ENCODE measurements around the gene PC.

Gene PC

DNA sequence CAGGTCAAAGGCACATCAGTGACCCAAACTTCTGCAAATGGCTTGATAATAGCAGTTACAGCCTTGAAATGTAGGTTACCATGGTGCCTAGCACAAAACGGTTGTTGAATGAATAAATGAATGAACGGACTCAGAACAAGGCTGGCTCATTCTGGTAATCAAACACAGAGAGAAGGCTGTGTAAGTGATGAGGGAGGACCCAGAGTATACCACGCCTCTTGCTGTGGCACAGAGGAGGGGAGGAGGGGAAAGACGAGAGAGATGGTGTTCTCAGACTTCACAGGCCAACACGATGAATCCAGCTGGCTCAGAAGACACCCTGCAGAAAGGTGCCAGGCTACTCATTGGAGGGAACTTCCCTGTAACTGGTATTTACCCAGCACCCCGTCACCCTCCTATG lies 38.3 kb downstream of the PC start:
- TF ChIP-seq, protein P1, sequence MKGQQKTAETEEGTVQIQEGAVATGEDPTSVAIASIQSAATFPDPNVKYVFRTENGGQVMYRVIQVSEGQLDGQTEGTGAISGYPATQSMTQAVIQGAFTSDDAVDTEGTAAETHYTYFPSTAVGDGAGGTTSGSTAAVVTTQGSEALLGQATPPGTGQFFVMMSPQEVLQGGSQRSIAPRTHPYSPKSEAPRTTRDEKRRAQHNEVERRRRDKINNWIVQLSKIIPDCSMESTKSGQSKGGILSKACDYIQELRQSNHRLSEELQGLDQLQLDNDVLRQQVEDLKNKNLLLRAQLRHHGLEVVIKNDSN (IDR thresholded peaks at IDR 0.05) = no peak
- TF ChIP-seq RAD21 (IDR thresholded peaks at IDR 0.05; ENCODE audit: low read depth) = no peak

DNA sequence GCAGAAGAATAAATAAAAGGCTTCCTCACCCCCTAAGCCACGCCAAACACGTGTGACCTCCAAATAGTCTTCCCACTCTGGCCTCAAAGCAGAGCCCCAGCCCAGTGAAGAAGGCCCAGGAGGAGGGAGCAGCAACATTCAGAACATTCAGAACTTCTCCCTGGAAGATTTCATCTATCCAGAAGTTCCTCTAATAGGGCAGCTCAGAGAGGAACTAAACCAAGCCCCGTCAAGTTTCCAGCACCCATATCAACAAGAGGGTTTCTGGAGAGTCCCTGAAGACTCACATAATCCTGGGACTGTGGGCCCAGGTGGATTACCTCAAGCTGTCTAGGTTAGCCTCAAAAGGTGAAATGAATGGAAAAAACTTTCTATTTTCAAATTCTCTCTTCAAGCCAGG lies 39.4 kb downstream of the PC start:
- no peak for TF ChIP-seq YY1 (IDR thresholded peaks at IDR 0.05; ENCODE audit: low read depth)
- TF ChIP-seq ZBTB7A (IDR thresholded peaks at IDR 0.05; ENCODE audit: low read depth) = no peak
- TF ChIP-seq TCF12 (IDR thresholded peaks at IDR 0.05; ENCODE audit: low read depth) = no peak
- no peak for TF ChIP-seq FOXM1 (IDR thresholded peaks at IDR 0.05; ENCODE audit: borderline replicate concordance, low read depth)
- TF ChIP-seq TEAD4 (IDR thresholded peaks at IDR 0.05) = no peak
- TF ChIP-seq RAD21 (IDR thresholded peaks at IDR 0.05; ENCODE audit: low read depth) = no peak
- TF ChIP-seq CEBPB (IDR thresholded peaks at IDR 0.05) = no peak
- TF ChIP-seq NFIC (IDR thresholded peaks at IDR 0.05) = no peak
- TF ChIP-seq, protein P1 (IDR thresholded peaks at IDR 0.05) = no peak
- TF ChIP-seq, protein P2, sequence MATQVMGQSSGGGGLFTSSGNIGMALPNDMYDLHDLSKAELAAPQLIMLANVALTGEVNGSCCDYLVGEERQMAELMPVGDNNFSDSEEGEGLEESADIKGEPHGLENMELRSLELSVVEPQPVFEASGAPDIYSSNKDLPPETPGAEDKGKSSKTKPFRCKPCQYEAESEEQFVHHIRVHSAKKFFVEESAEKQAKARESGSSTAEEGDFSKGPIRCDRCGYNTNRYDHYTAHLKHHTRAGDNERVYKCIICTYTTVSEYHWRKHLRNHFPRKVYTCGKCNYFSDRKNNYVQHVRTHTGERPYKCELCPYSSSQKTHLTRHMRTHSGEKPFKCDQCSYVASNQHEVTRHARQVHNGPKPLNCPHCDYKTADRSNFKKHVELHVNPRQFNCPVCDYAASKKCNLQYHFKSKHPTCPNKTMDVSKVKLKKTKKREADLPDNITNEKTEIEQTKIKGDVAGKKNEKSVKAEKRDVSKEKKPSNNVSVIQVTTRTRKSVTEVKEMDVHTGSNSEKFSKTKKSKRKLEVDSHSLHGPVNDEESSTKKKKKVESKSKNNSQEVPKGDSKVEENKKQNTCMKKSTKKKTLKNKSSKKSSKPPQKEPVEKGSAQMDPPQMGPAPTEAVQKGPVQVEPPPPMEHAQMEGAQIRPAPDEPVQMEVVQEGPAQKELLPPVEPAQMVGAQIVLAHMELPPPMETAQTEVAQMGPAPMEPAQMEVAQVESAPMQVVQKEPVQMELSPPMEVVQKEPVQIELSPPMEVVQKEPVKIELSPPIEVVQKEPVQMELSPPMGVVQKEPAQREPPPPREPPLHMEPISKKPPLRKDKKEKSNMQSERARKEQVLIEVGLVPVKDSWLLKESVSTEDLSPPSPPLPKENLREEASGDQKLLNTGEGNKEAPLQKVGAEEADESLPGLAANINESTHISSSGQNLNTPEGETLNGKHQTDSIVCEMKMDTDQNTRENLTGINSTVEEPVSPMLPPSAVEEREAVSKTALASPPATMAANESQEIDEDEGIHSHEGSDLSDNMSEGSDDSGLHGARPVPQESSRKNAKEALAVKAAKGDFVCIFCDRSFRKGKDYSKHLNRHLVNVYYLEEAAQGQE (IDR thresholded peaks at IDR 0.05; ENCODE audit: low read depth) = no peak
- no peak for TF ChIP-seq TAF1 (IDR thresholded peaks at IDR 0.05; ENCODE audit: low read depth)
- TF ChIP-seq, protein P3, sequence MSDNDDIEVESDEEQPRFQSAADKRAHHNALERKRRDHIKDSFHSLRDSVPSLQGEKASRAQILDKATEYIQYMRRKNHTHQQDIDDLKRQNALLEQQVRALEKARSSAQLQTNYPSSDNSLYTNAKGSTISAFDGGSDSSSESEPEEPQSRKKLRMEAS (IDR thresholded peaks at IDR 0.05) = no peak
- no peak for TF ChIP-seq EGR1 (IDR thresholded peaks at IDR 0.05)
- no peak for TF ChIP-seq EP300 (IDR thresholded peaks at IDR 0.05; ENCODE audit: borderline replicate concordance)
- no peak for TF ChIP-seq CREB1 (IDR thresholded peaks at IDR 0.05; ENCODE audit: low read depth)

DNA sequence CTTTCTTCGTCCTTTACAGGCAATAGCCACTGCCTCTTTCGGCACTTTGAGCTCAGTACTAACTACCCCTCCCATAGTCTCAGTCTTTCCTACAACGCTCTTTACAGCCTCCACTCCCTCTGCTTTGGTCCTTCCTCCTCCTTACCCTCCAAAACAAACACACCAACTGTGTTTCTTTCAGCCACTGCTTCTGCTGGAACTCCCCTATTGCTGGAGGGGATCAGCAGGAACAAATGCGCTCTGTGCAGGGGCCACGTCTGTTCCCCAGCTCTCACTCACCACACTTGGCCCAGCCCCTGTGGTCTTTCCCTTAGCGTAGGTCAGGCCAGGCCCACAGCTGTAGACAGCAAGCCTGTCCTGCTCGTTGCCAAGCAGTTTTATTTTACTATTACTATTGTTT lies 42.3 kb downstream of the PC start:
- TF ChIP-seq, protein P1 (IDR thresholded peaks at IDR 0.05) = no peak
- TF ChIP-seq TCF12 (IDR thresholded peaks at IDR 0.05; ENCODE audit: low read depth) (no peak), RAD21 (IDR thresholded peaks at IDR 0.05; ENCODE audit: low read depth) (no peak), NFIC (IDR thresholded peaks at IDR 0.05) (no peak), ZBTB7A (IDR thresholded peaks at IDR 0.05; ENCODE audit: low read depth) (no peak), EGR1 (IDR thresholded peaks at IDR 0.05) (no peak), CREB1 (IDR thresholded peaks at IDR 0.05; ENCODE audit: low read depth) (no peak), FOXM1 (IDR thresholded peaks at IDR 0.05; ENCODE audit: borderline replicate concordance, low read depth) (no peak)
- TF ChIP-seq, protein P3 (IDR thresholded peaks at IDR 0.05) = no peak

DNA sequence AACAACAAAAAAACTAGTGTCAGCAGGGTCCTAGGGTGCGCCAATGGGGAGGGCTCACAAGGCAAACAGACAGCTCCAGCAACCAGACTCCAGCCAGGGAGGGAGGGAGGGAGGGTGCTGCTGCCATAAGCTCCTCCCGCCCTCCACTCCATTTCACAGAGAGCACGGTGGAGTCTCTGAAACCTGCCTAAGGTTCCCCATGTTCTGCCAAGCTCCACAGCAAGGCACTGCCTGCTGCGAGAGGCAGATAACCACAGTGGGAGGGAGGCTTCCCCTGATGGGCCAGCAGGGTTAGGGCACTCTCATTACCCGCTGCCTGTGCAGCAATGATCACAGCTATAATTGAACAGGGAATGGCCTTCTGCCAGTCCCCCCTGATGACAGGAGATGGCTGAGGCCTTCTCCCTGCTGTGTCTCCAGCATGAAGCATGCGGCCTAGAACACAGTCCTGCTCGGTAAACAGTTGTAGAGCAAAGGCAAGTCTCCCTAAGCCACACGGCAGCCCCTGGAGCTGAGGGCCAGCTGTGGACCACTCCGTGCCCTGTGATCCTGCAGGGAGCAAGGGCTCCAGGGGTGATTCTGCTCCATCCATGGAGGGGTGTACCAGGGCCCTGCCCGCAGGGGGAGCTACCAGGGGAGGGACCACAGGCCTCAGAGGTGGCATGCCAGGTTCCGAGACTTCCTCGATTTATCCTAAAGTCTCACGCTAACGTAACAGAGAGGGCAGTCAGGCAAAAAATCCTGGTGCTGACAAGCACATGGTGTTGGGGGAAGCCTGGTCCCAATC lies 42.9 kb downstream of the PC start:
- TF ChIP-seq NFIC (IDR thresholded peaks at IDR 0.05) (no peak), TAF1 (IDR thresholded peaks at IDR 0.05; ENCODE audit: low read depth) (no peak)

DNA sequence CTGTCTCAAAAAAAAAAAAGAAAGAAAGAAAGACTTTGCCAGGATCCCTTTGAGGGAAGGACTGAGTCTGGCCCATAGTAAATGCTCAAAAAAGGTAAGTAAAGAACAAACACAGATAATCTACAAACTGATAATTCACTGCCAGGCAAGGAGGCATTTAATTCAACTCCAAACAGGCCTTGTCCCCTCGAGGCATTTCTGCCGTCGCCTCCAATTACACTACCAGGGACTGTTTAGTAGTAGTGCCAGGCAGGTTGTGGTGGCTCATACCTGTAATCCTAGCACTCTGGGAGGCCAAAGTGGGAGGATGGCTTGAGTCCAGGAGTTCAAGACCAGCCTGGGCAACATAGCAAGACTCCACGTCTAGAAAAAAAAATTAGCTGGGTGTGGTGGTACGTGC lies 43.7 kb downstream of the PC start:
- TF ChIP-seq FOXM1 (IDR thresholded peaks at IDR 0.05; ENCODE audit: borderline replicate concordance, low read depth) = no peak
- TF ChIP-seq CREB1 (IDR thresholded peaks at IDR 0.05; ENCODE audit: low read depth) = no peak
- no peak for TF ChIP-seq ZBTB7A (IDR thresholded peaks at IDR 0.05; ENCODE audit: low read depth)
- TF ChIP-seq, protein P2 (IDR thresholded peaks at IDR 0.05; ENCODE audit: low read depth) = no peak
- TF ChIP-seq YY1 (IDR thresholded peaks at IDR 0.05; ENCODE audit: low read depth) = no peak
- TF ChIP-seq TAF1 (IDR thresholded peaks at IDR 0.05; ENCODE audit: low read depth) = no peak
- TF ChIP-seq CEBPB (IDR thresholded peaks at IDR 0.05) = no peak
- no peak for TF ChIP-seq TEAD4 (IDR thresholded peaks at IDR 0.05)
- no peak for TF ChIP-seq RAD21 (IDR thresholded peaks at IDR 0.05; ENCODE audit: low read depth)

DNA sequence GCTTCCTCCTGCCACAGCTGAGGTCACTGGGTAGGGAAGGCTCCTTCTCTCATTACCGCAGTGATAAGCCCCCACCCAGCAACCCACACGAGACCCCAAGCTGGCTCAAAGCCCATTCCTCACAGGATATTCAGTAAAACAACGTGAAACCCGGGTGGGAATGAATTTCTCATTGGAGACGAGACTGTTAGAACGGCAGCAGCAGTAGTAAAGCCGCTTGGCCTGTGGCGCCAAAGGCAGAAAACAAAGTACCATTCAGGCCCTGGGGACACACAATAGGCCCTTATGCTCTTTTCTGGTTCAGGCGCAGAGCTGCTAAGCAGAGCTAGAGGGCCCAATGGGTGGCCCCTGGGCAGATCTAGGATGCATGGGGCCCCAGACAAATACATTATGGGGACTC lies 45.3 kb downstream of the PC start:
- TF ChIP-seq CREB1 (IDR thresholded peaks at IDR 0.05; ENCODE audit: low read depth) = no peak
- no peak for TF ChIP-seq ZBTB7A (IDR thresholded peaks at IDR 0.05; ENCODE audit: low read depth)
- TF ChIP-seq, protein P2 (IDR thresholded peaks at IDR 0.05; ENCODE audit: low read depth) = no peak
- no peak for TF ChIP-seq NFIC (IDR thresholded peaks at IDR 0.05)
- TF ChIP-seq CEBPB (IDR thresholded peaks at IDR 0.05) = no peak
- no peak for TF ChIP-seq FOXM1 (IDR thresholded peaks at IDR 0.05; ENCODE audit: borderline replicate concordance, low read depth)
- TF ChIP-seq, protein P1 (IDR thresholded peaks at IDR 0.05) = no peak
- no peak for TF ChIP-seq EP300 (IDR thresholded peaks at IDR 0.05; ENCODE audit: borderline replicate concordance)
- TF ChIP-seq TCF12 (IDR thresholded peaks at IDR 0.05; ENCODE audit: low read depth) = no peak
- TF ChIP-seq, protein P3 (IDR thresholded peaks at IDR 0.05) = no peak
- no peak for TF ChIP-seq TEAD4 (IDR thresholded peaks at IDR 0.05)
- no peak for TF ChIP-seq EGR1 (IDR thresholded peaks at IDR 0.05)
- no peak for TF ChIP-seq TAF1 (IDR thresholded peaks at IDR 0.05; ENCODE audit: low read depth)
- no peak for TF ChIP-seq YY1 (IDR thresholded peaks at IDR 0.05; ENCODE audit: low read depth)
- TF ChIP-seq RAD21 (IDR thresholded peaks at IDR 0.05; ENCODE audit: low read depth) = no peak

Data from Ishikawa (cell line).